IMR-90 (cell line): ENCODE results near the gene FOXO1. TPM values are rescaled to one million over a fixed set of nuclear protein-coding genes. Genes with fewer than 3 reads are reported as not detected.

Experiments
- ATAC-seq: fragments of 200-7000 bp; cut with Tn5 transposase; 2 replicates; pipeline ENCODE4 v1.9.1; 2020; ENCODE audit warnings: low read depth, mild to moderate bottlenecking, moderate library complexity
- BruUV-seq: library from RNA; stranded (reverse); fragments of 400-500 nt; replicated peaks from 2 replicates; lab custom pipeline; 2021; lab: Mats Ljungman, UMichigan
- CTCF ChIA-PET: fragments of 300-600 bp; formaldehyde crosslinking; extraction: SDS; loops from one replicate; lab custom pipeline; 2021; ENCODE audit warnings: antibody characterized with exemption; lab: Yijun Ruan, JAX
- POLR2A ChIA-PET: fragments of 300-600 bp; sonication (Branson Sonifier 250); formaldehyde crosslinking; loops from one replicate; lab custom pipeline; 2022; ENCODE audit warnings: antibody characterized with exemption; ENCODE audit not compliant: unreplicated experiment; lab: Charles Lee
- DNase-seq: peaks from one replicate; pipeline ENCODE4 v3.0.0; 2013
- H2AFZ ChIP-seq: replicated peaks from 2 replicates; pipeline ENCODE3; 2013; ENCODE audit warnings: low read length, mild to moderate bottlenecking; ENCODE audit not compliant: poor library complexity
- H2AK5ac ChIP-seq: 2 replicates; pipeline ENCODE4 v1.6.1; 2013; ENCODE audit warnings: low read depth, low read length, inconsistent platforms
- H2AK9ac ChIP-seq: replicated peaks from 2 replicates; pipeline ENCODE3; 2013; ENCODE audit warnings: mild to moderate bottlenecking, low read depth, low read length, moderate library complexity; ENCODE audit not compliant: poor library complexity
- H2BK120ac ChIP-seq: 2 replicates; pipeline ENCODE4 v1.6.1; 2013; ENCODE audit warnings: low read depth, low read length, inconsistent platforms
- H2BK15ac ChIP-seq: 3 replicates; pipeline ENCODE4 v1.6.1; 2013; ENCODE audit warnings: low read depth, low read length, inconsistent platforms
- H2BK20ac ChIP-seq: 2 replicates; pipeline ENCODE4 v1.6.1; 2013; ENCODE audit warnings: low read depth, mild to moderate bottlenecking, inconsistent platforms, low read length, moderate library complexity
- H2BK5ac ChIP-seq: 2 replicates; pipeline ENCODE4 v1.6.1; 2013; ENCODE audit warnings: mild to moderate bottlenecking, low read depth, low read length, inconsistent platforms; ENCODE audit not compliant: poor library complexity, severe bottlenecking
- H3K14ac ChIP-seq: replicated peaks from 2 replicates; pipeline ENCODE4 v1.6.1; 2013; ENCODE audit warnings: low read depth, low read length, inconsistent platforms
- H3K18ac ChIP-seq: 2 replicates; pipeline ENCODE4 v1.6.1; 2013; ENCODE audit warnings: low read depth, low read length, control low read depth
- H3K23ac ChIP-seq: 2 replicates; pipeline ENCODE4 v1.6.1; 2013; ENCODE audit warnings: low read depth, low read length, inconsistent platforms
- H3K27ac ChIP-seq: 2 replicates; pipeline ENCODE4 v1.5.1; 2013; ENCODE audit warnings: mild to moderate bottlenecking, control low read depth, low read length; ENCODE audit not compliant: insufficient read depth
- H3K27me3 ChIP-seq: 2 replicates; pipeline ENCODE4 v1.6.1; 2013; ENCODE audit warnings: low read length; ENCODE audit not compliant: control insufficient read depth, insufficient read depth
- H3K36me3 ChIP-seq: 2 replicates; pipeline ENCODE4 v1.6.1; 2013; ENCODE audit warnings: low read length, mixed read lengths; ENCODE audit not compliant: control insufficient read depth, insufficient read depth
- H3K4ac ChIP-seq: 2 replicates; pipeline ENCODE4 v1.6.1; 2013; ENCODE audit warnings: low read depth, low read length, inconsistent platforms
- H3K4me1 ChIP-seq: 2 replicates; pipeline ENCODE4 v1.6.1; 2013; ENCODE audit warnings: low read length, mixed read lengths; ENCODE audit not compliant: control insufficient read depth, insufficient read depth
- H3K4me2 ChIP-seq: 2 replicates; pipeline ENCODE4 v1.6.1; 2013; ENCODE audit warnings: low read depth, mild to moderate bottlenecking, control low read depth, low read length, moderate library complexity
- H3K4me3 ChIP-seq: 2 replicates; pipeline ENCODE4 v1.5.1; 2013; ENCODE audit warnings: low read depth, mild to moderate bottlenecking, control low read depth, low read length, moderate library complexity; ENCODE audit not compliant: insufficient read depth
- H3K56ac ChIP-seq: 2 replicates; pipeline ENCODE4 v1.6.1; 2013; ENCODE audit warnings: low read length, inconsistent platforms; ENCODE audit not compliant: insufficient read depth; ENCODE audit errors: extremely low read depth
- H3K79me1 ChIP-seq, 2 experiments: 2 replicates each; pipeline ENCODE4 v1.6.1; 2013; ENCODE audit warnings: low read length in 2 of 2, inconsistent platforms in 1 of 2, low read depth in 1 of 2
- H3K9ac ChIP-seq: 2 replicates; pipeline ENCODE4 v1.6.1; 2013; ENCODE audit warnings: low read depth, low read length, control low read depth
- H3K9me1 ChIP-seq: 2 replicates; pipeline ENCODE4 v1.6.1; 2013; ENCODE audit warnings: low read length, inconsistent platforms; ENCODE audit not compliant: insufficient read depth
- H3K9me3 ChIP-seq: 2 replicates; pipeline ENCODE4 v1.6.1; 2013; ENCODE audit warnings: low read length; ENCODE audit not compliant: control insufficient read depth, insufficient read depth
- H4K20me1 ChIP-seq: 2 replicates; pipeline ENCODE4 v1.6.1; 2013; ENCODE audit warnings: low read length, inconsistent platforms; ENCODE audit not compliant: insufficient read depth
- H4K5ac ChIP-seq: 2 replicates; pipeline ENCODE4 v1.6.1; 2013; ENCODE audit warnings: mild to moderate bottlenecking, low read depth, low read length, control low read depth
- H4K8ac ChIP-seq, 2 experiments: 2 replicates each; pipeline ENCODE4 v1.6.1; 2013; ENCODE audit warnings: low read depth in 2 of 2, low read length in 2 of 2, control low read depth in 1 of 2, inconsistent platforms in 1 of 2
- H4K91ac ChIP-seq: 2 replicates; pipeline ENCODE4 v1.6.1; 2013; ENCODE audit warnings: low read depth, low read length, inconsistent platforms; ENCODE audit not compliant: insufficient read depth
- BHLHE40 ChIP-seq: fragments of 150-350 bp; IDR thresholded peaks from 2 replicates; pipeline ENCODE4 v1.6.1; 2016; ENCODE audit warnings: mild to moderate bottlenecking, low read depth, low read length
- CEBPB ChIP-seq: IDR thresholded peaks from 2 replicates; pipeline ENCODE4 v1.6.1; 2012; ENCODE audit warnings: low read depth, low read length, improper control_type of control experiment
- CHD1 ChIP-seq: IDR thresholded peaks from 2 replicates; pipeline ENCODE4 v1.6.1; 2012; ENCODE audit warnings: low read depth, low read length, improper control_type of control experiment
- CTCF ChIP-seq: conservative IDR thresholded peaks from 2 replicates; pipeline ENCODE4 v1.5.1; 2012; ENCODE audit warnings: mild to moderate bottlenecking, low read depth, low read length, improper control_type of control experiment
- ELK1 ChIP-seq: fragments of 150-350 bp; IDR thresholded peaks from 2 replicates; pipeline ENCODE4 v1.6.1; 2016; ENCODE audit warnings: low read depth, mild to moderate bottlenecking, low read length, moderate library complexity, borderline replicate concordance
- FOS ChIP-seq: fragments of 150-350 bp; IDR thresholded peaks from 2 replicates; pipeline ENCODE4 v1.6.1; 2016; ENCODE audit warnings: low read depth, low read length
- MAFK ChIP-seq: IDR thresholded peaks from 2 replicates; pipeline ENCODE4 v1.6.1; 2012; ENCODE audit warnings: low read depth, low read length, improper control_type of control experiment
- MAZ ChIP-seq: IDR thresholded peaks from 2 replicates; pipeline ENCODE4 v1.6.1; 2012; ENCODE audit warnings: low read depth, mild to moderate bottlenecking, low read length, improper control_type of control experiment, moderate library complexity, borderline replicate concordance
- MXI1 ChIP-seq: IDR thresholded peaks from 2 replicates; pipeline ENCODE4 v1.6.1; 2012; ENCODE audit warnings: low read depth, mild to moderate bottlenecking, low read length, moderate library complexity, borderline replicate concordance
- NFE2L2 ChIP-seq: fragments of 150-350 bp; IDR thresholded peaks from 2 replicates; pipeline ENCODE4 v1.6.1; 2016; ENCODE audit warnings: low read depth, mild to moderate bottlenecking, low read length
- POLR2A ChIP-seq: IDR thresholded peaks from 2 replicates; pipeline ENCODE4 v1.6.1; 2012; ENCODE audit warnings: mild to moderate bottlenecking, low read depth, low read length
- RAD21 ChIP-seq: IDR thresholded peaks from 2 replicates; pipeline ENCODE4 v1.6.1; 2012; ENCODE audit warnings: low read length, improper control_type of control experiment
- RCOR1 ChIP-seq: IDR thresholded peaks from 2 replicates; pipeline ENCODE4 v1.6.1; 2012; ENCODE audit warnings: mild to moderate bottlenecking, low read length, improper control_type of control experiment; ENCODE audit not compliant: insufficient replicate concordance
- RFX5 ChIP-seq: IDR thresholded peaks from 2 replicates; pipeline ENCODE4 v1.8.0; 2012; ENCODE audit warnings: low read depth, mild to moderate bottlenecking, low read length, moderate library complexity
- SMC3 ChIP-seq: fragments of 150-350 bp; IDR thresholded peaks from 2 replicates; pipeline ENCODE4 v1.6.1; 2016; ENCODE audit warnings: low read depth, mild to moderate bottlenecking, antibody characterized with exemption, low read length, moderate library complexity
- USF2 ChIP-seq: fragments of 150-350 bp; IDR thresholded peaks from 2 replicates; pipeline ENCODE4 v1.6.1; 2017; ENCODE audit warnings: mild to moderate bottlenecking, antibody characterized with exemption, low read length, low read depth
- WGBS, 2 experiments: methylation state at CpG; one replicate each; pipeline versions ENCODE4 v1.1.5 to v1.1.7; 2013; ENCODE audit warnings: missing lambda C conversion rate in 2 of 2; ENCODE audit not compliant: insufficient read length in 1 of 2; ENCODE audit errors: extremely low coverage in 2 of 2; 5-methylcytosine and 5-hydroxymethylcytosine counted together
- dilution Hi-C: fragments of 300-500 bp; cut with HindIII; formaldehyde crosslinking; loops from one replicate; pipeline ENCODE4 v1.14.3; 2018; ENCODE audit warnings: low sequenced_read_pairs; ENCODE audit not compliant: unreplicated experiment
- in situ Hi-C: fragments of 300-500 bp; cut with MboI; formaldehyde crosslinking; loops from 3 replicates; pipeline ENCODE4 v1.14.3; 2019; ENCODE audit warnings: low sequenced_read_pairs, inconsistent platforms, mixed read lengths
- intact Hi-C: fragments of 100-400 bp; cut with micrococcal nuclease; formaldehyde crosslinking; loops from 2 replicates; pipeline ENCODE4 v1.10.0; 2022
- polyA plus RNA-seq, 3 experiments: library from polyadenylated mRNA; depleted of rRNA; stranded (reverse); fragments of >200 nt; gene quantifications; 2 replicates each; pipeline ENCODE4 v1.2.3, GENCODE V29; 2012; ENCODE audit warnings: low replicate concordance in 1 of 3
- total RNA-seq: library from RNA; depleted of rRNA; stranded (reverse); fragments of >200 nt; gene quantifications from 2 replicates; pipeline ENCODE4 v1.2.3, GENCODE V29; 2012

Gene FOXO1
- total and polyA plus RNA-seq, 2 of the 4 experiments (the other 2 are of a cell fraction) = 0.12 to 0.18 TPM

- dilution Hi-C loops (no loop called here), in situ Hi-C loops (no loop called here), intact Hi-C loops (no loop called here)
- H2BK120ac ChIP-seq = no peak overlapping the region
- TF ChIP-seq RAD21 (no peak), BHLHE40 (no peak), CTCF (no peak), NFE2L2 (no peak), POLR2A (no peak), SMC3 (no peak), CHD1 (no peak), CEBPB (no peak), MAZ (no peak), ELK1 (no peak), MXI1 (no peak), MAFK (no peak), USF2 (no peak), RFX5 (no peak), FOS (no peak), RCOR1 (no peak)
- no peak overlapping the region for H2AFZ ChIP-seq
- no peak overlapping the region for H3K23ac ChIP-seq
- no TSS peak for BruUV-seq
- H3K9ac ChIP-seq = no peak overlapping the region
- H3K9me3 ChIP-seq = no peaks in the 10 kb centered on the region
- no peak overlapping the region for H3K18ac ChIP-seq
- no peaks in the 10 kb centered on the region for H3K27me3 ChIP-seq
- no peaks in the 10 kb centered on the region for H3K36me3 ChIP-seq
- whole genome bisulfite sequencing, 2 experiments = no CpG with 5 or more reads among the region's 1 CpG
- H3K79me1 ChIP-seq = no peaks in the 10 kb centered on the region
- H3K9me1 ChIP-seq = no peaks in the 10 kb centered on the region
- no peak overlapping the region for H3K4me2 ChIP-seq
- ChIA-PET POLR2A (no interaction called here), CTCF (no interaction called here)
- H3K56ac ChIP-seq = no peak overlapping the region
- no peak overlapping the region for H4K91ac ChIP-seq
- no peak overlapping the region for H2BK15ac ChIP-seq
- H2BK20ac ChIP-seq = no peak overlapping the region
- H2BK5ac ChIP-seq = no peak overlapping the region
- no peak overlapping the region for H4K8ac ChIP-seq
- H3K27ac ChIP-seq = no peak overlapping the region
- DNase-seq (no peak), ATAC-seq (no peak)
- no peak overlapping the region for H3K4ac ChIP-seq
- no peak overlapping the region for H2AK9ac ChIP-seq
- H3K4me3 ChIP-seq = no peak overlapping the region
- H4K5ac ChIP-seq = no peak overlapping the region
- no peak overlapping the region for H3K14ac ChIP-seq
- H4K20me1 ChIP-seq = no peaks in the 10 kb centered on the region
- H2AK5ac ChIP-seq = no peak overlapping the region
- no peaks in the 10 kb centered on the region for H3K4me1 ChIP-seq
Measured at GRCh38 chr13:40530961-40531360, 135.5 kb downstream of the FOXO1 start.
